Measurements from ENCODE around the gene SPTBN1.

- TF ChIP-seq CTCF (IDR thresholded peaks at IDR 0.05; ENCODE audit: extremely low read depth in 1 of 2, insufficient read depth in 1 of 2, low read depth in 1 of 2, low read length in 2 of 2): no peak
- no peak for TF ChIP-seq EZH2 (IDR thresholded peaks at IDR 0.05; ENCODE audit: borderline replicate concordance, low read depth, low read length, severe bottlenecking)
- TF ChIP-seq POLR2A (IDR thresholded peaks at IDR 0.05; ENCODE audit: low read depth, low read length): no peak
Measured at GRCh38 chr2:54435325-54436226, 20.6 kb upstream of the SPTBN1 start.
